Type B pancreatic cell (in vitro differentiated cells): Measurements from ENCODE around the gene SUPT7L. TPM values are rescaled to one million over a fixed set of nuclear protein-coding genes. Genes with fewer than 3 reads are reported as not detected.

ENCODE experiments used
- DNase-seq: peaks from one replicate; pipeline ENCODE4 v3.0.0; 2021; ENCODE audit warnings: mixed read lengths; ENCODE audit not compliant: unreplicated experiment; ENCODE audit errors: extremely low spot score
- H3K27ac Mint-ChIP-seq: 2 replicates; pipeline ENCODE4 v1.8.0; 2021; ENCODE audit warnings: mild to moderate bottlenecking, mixed read lengths
- H3K27me3 Mint-ChIP-seq: 2 replicates; pipeline ENCODE4 v1.8.0; 2021; ENCODE audit warnings: mixed read lengths
- H3K36me3 Mint-ChIP-seq: 2 replicates; pipeline ENCODE4 v1.8.0; 2021; ENCODE audit warnings: mixed read lengths
- H3K4me1 Mint-ChIP-seq: one replicate; pipeline ENCODE4 v1.8.0; 2021; ENCODE audit warnings: mixed read lengths; ENCODE audit not compliant: unreplicated experiment
- H3K4me3 Mint-ChIP-seq: 2 replicates; pipeline ENCODE4 v1.8.0; 2021; ENCODE audit warnings: mild to moderate bottlenecking, mixed read lengths
- H3K9me3 Mint-ChIP-seq: 2 replicates; pipeline ENCODE4 v1.8.0; 2021; ENCODE audit warnings: mixed read lengths
- CTCF ChIP-seq: fragments of 200-600 bp; sonication (generic); conservative IDR thresholded peaks from 2 replicates; pipeline ENCODE4 v1.5.0; 2021; ENCODE audit warnings: antibody characterized with exemption, mild to moderate bottlenecking
- total RNA-seq: library from RNA; stranded (reverse); gene quantifications from 2 replicates; pipeline ENCODE4 v1.2.1, GENCODE V29; 2021; ENCODE audit warnings: low replicate concordance

SUPT7L gene
- total RNA-seq, 1 donor from 2014 or later, result 39.8 TPM

DNA sequence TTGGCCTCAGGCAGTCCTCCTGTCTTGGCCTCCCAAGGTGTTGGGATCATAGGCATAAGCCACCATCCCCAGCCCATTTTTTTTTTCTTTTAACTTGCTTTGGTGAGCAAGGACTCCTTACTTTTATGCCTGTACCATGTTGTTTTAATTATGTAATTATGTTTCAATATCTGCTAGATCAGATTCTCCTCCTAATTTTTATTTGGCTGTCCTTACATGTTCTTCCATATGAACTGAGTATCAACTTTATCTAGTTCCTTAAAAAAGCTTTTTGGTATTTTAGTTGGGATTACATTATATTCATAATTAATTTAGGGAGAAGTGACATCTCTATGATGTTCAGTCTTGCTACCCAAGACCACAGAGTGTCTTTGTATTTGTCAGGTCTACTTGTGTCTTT lies 18.2 kb downstream of the SUPT7L start:
- Mint-ChIP-seq H3K4me1 (no peaks in the 10 kb centered on the region), H3K36me3 (peaks cover 6% of the 10 kb centered on the region)

GRCh38 chr2:27640722-27641245 lies 22.6 kb downstream of the SUPT7L start:
- Mint-ChIP-seq H3K36me3 (peaks cover 5% of the 10 kb centered on the region), H3K4me3 (no peak overlapping the region), H3K9me3 (no peaks in the 10 kb centered on the region), H3K4me1 (no peaks in the 10 kb centered on the region), H3K27me3 (no peaks in the 10 kb centered on the region), H3K27ac (no peak overlapping the region)
- no peak for DNase-seq
- TF ChIP-seq CTCF, result no peak

More for the DNA sequence above, 18.2 kb downstream of the SUPT7L start:
- no peak overlapping the region for H3K4me3 Mint-ChIP-seq
- no peak overlapping the region for H3K27ac Mint-ChIP-seq
- H3K27me3 Mint-ChIP-seq, result no peaks in the 10 kb centered on the region
- H3K9me3 Mint-ChIP-seq, result no peaks in the 10 kb centered on the region
- no peak for TF ChIP-seq CTCF
- DNase-seq, result no peak

DNA sequence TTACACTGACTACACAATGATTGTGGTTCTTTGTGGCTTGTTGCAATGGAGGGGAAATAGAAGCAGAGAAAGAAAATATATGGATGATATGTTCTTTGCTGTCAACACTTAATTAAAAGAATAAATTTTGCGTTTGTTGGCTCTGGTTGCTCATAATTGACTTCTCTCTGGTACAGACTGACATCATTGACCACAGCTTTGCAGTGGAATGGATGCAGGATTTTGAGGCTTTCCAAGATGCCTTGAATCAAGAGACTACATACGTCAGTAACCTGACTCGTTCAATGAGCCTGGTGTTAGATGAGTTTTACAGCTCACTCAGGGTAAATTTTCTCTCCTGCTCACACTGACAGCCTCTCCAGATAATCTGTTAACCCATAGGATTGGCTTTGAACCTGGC lies 24.7 kb downstream of the SUPT7L start:
- DNase-seq, result no peak
- H3K27me3 Mint-ChIP-seq, result no peaks in the 10 kb centered on the region
- no peak overlapping the region for H3K4me3 Mint-ChIP-seq
- H3K4me1 Mint-ChIP-seq, result no peaks in the 10 kb centered on the region
- H3K9me3 Mint-ChIP-seq, result no peaks in the 10 kb centered on the region
- H3K27ac Mint-ChIP-seq, result no peak overlapping the region
- no peak for TF ChIP-seq CTCF
- peaks cover 21% of the 10 kb centered on the region for H3K36me3 Mint-ChIP-seq

- Mint-ChIP-seq H3K4me3 (no peak overlapping the region), H3K9me3 (no peaks in the 10 kb centered on the region), H3K27me3 (no peaks in the 10 kb centered on the region), H3K27ac (no peak overlapping the region), H3K4me1 (no peaks in the 10 kb centered on the region), H3K36me3 (peaks cover 22% of the 10 kb centered on the region)
- DNase-seq, result no peak
- no peak for TF ChIP-seq CTCF
These were observed 25.3 kb downstream of the SUPT7L start for GRCh38 chr2:27638037-27638637.

DNA sequence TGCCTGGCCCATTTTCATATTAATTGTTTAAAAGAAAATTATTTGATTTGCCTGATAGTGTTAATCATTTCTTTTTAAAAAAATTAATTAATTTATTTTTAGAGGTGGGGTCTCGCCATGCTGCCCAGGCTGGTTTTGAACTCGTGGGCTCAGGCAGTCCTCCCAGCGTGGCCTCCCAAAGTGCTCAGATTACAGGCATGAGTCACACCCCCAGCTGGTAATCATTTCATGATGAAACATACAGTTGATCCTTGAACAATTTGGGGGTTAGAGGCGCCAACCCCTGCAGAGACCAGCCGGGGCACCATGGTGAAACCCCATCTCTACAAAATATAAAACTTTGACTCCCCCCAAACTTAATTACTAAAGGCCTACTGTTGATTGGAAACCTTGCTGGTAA lies 26.6 kb downstream of the SUPT7L start:
- Mint-ChIP-seq H3K27ac (no peak overlapping the region), H3K9me3 (no peaks in the 10 kb centered on the region), H3K4me3 (no peak overlapping the region), H3K4me1 (no peaks in the 10 kb centered on the region), H3K27me3 (no peaks in the 10 kb centered on the region), H3K36me3 (peaks cover 30% of the 10 kb centered on the region)
- TF ChIP-seq CTCF, result no peak
- no peak for DNase-seq
